ENCODE measurements around the gene CTNNA2. TPM values are rescaled to one million over a fixed set of nuclear protein-coding genes. Genes with fewer than 3 reads are reported as not detected.

Gene CTNNA2
- total RNA-seq, 1 donor from 2014 or later, result 43.5 TPM

DNA sequence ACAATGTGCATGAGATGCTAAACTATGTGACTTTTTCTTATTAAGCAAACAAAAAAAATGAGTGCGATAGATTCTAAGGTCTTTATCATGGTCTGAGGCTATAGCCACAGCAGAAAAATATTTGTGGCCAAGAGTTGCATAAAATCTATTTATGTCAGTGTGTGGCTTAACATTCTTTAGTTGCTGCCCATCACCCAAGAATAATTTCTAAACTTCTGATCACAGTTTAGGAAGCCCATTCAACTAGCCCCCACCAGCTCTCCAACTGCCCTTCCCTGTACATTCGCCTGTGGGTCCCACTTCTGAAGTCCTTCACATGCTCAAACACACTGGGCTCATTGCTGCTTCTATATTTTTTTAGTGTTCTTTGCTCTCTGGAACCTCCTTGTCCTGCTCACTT, 107.1 kb downstream of the CTNNA2 start:
- no peaks in the 10 kb centered on the region for H3K27me3 ChIP-seq
- no peaks in the 10 kb centered on the region for H3K9me3 Mint-ChIP-seq
- no peaks in the 10 kb centered on the region for H3K27me3 Mint-ChIP-seq (ENCODE audit: insufficient read depth, low read depth)
- TF ChIP-seq EZH2 (IDR thresholded peaks at IDR 0.05), result no peak
- TF ChIP-seq, protein P1, sequence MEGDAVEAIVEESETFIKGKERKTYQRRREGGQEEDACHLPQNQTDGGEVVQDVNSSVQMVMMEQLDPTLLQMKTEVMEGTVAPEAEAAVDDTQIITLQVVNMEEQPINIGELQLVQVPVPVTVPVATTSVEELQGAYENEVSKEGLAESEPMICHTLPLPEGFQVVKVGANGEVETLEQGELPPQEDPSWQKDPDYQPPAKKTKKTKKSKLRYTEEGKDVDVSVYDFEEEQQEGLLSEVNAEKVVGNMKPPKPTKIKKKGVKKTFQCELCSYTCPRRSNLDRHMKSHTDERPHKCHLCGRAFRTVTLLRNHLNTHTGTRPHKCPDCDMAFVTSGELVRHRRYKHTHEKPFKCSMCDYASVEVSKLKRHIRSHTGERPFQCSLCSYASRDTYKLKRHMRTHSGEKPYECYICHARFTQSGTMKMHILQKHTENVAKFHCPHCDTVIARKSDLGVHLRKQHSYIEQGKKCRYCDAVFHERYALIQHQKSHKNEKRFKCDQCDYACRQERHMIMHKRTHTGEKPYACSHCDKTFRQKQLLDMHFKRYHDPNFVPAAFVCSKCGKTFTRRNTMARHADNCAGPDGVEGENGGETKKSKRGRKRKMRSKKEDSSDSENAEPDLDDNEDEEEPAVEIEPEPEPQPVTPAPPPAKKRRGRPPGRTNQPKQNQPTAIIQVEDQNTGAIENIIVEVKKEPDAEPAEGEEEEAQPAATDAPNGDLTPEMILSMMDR (IDR thresholded peaks at IDR 0.05), result no peak
- no peak for TF ChIP-seq EZH2phosphoT487 (IDR thresholded peaks at IDR 0.05)
- no peak overlapping the region for H3K4me3 Mint-ChIP-seq
- no peak overlapping the region for H2AFZ ChIP-seq (replicated peaks)
- H3K36me3 ChIP-seq, result no peaks in the 10 kb centered on the region
- no peaks in the 10 kb centered on the region for H3F3A ChIP-seq (ENCODE audit: low read depth)
- no peaks in the 10 kb centered on the region for H3K4me1 Mint-ChIP-seq
- H3K27ac Mint-ChIP-seq, result no peak overlapping the region
- H3K9ac ChIP-seq, result no peak overlapping the region
- no peak for DNase-seq (ENCODE audit: low spot score)
- no peaks in the 10 kb centered on the region for H3K79me2 ChIP-seq (ENCODE audit: low read depth)
- no peaks in the 10 kb centered on the region for H3K4me1 ChIP-seq
- H3K4me2 ChIP-seq, result no peak overlapping the region
- H3K9me3 ChIP-seq (ENCODE audit: low read depth), result no peaks in the 10 kb centered on the region
- H4K20me1 ChIP-seq (ENCODE audit: low read depth), result no peaks in the 10 kb centered on the region
- H3K36me3 Mint-ChIP-seq, result peaks cover 15% of the 10 kb centered on the region
- no peak overlapping the region for H3K27ac ChIP-seq
- H3K4me3 ChIP-seq, result no peak overlapping the region

DNA sequence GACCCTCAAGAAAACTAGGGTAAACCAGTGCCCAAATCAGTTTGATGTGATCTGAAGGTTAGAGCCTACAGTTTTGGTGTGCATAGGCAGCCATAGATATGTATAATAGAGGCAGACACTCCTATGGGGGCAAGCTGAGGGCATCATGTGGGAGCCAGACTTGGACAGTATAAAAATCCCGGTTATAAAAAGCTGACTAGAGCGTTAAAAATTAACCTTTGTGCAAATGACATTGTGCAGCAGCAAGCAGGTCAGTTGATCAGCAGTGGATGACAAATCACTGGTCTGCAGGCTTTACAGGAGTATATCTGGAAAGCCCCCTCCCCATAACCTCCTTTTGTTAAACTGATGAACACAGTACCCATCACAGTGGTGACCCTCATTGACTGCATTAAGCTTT, 107.8 kb downstream of the CTNNA2 start:
- no peak overlapping the region for H3K27ac Mint-ChIP-seq
- H3K4me1 Mint-ChIP-seq, result no peaks in the 10 kb centered on the region
- Histone ChIP-seq H3K9me3 (ENCODE audit: low read depth) (no peaks in the 10 kb centered on the region), H3K27ac (no peak overlapping the region), H3K4me2 (no peak overlapping the region), H4K20me1 (ENCODE audit: low read depth) (no peaks in the 10 kb centered on the region), H3K4me1 (no peaks in the 10 kb centered on the region), H3K79me2 (ENCODE audit: low read depth) (no peaks in the 10 kb centered on the region), H3K4me3 (no peak overlapping the region), H3F3A (ENCODE audit: low read depth) (no peaks in the 10 kb centered on the region), H3K36me3 (no peaks in the 10 kb centered on the region), H2AFZ (replicated peaks) (no peak overlapping the region), H3K9ac (no peak overlapping the region), H3K27me3 (no peaks in the 10 kb centered on the region)
- H3K36me3 Mint-ChIP-seq, result peaks cover 15% of the 10 kb centered on the region
- DNase-seq (ENCODE audit: low spot score), result no peak
- H3K9me3 Mint-ChIP-seq, result no peaks in the 10 kb centered on the region
- H3K4me3 Mint-ChIP-seq, result no peak overlapping the region
- TF ChIP-seq, protein P1 (IDR thresholded peaks at IDR 0.05), result no peak
- TF ChIP-seq EZH2phosphoT487 (IDR thresholded peaks at IDR 0.05), result no peak
- no peak for TF ChIP-seq EZH2 (IDR thresholded peaks at IDR 0.05)
- H3K27me3 Mint-ChIP-seq (ENCODE audit: insufficient read depth, low read depth), result no peaks in the 10 kb centered on the region

DNA sequence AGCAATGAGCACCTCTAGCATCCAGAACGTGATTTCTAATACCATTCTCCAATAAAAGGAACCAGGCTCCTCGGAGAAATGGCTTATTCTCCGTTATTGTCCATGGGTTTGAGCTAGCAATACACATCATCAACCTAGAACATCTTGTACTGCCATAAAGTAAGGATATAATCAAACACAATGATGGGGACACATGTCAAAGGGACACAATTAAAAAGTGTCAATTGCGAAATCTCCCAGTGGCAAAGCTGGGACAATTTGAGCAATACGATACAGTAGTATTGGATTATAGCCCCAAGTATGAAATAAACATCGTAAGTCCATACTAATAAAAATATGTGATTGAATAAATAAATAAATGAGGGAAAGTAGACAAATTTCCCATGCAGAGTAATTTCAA, 108.4 kb downstream of the CTNNA2 start:
- Histone ChIP-seq H3K79me2 (ENCODE audit: low read depth) (no peaks in the 10 kb centered on the region), H3K4me1 (no peaks in the 10 kb centered on the region), H2AFZ (replicated peaks) (no peak overlapping the region), H3K4me2 (no peak overlapping the region), H4K20me1 (ENCODE audit: low read depth) (no peaks in the 10 kb centered on the region), H3K9ac (no peak overlapping the region), H3K9me3 (ENCODE audit: low read depth) (no peaks in the 10 kb centered on the region), H3K27me3 (no peaks in the 10 kb centered on the region), H3F3A (ENCODE audit: low read depth) (no peaks in the 10 kb centered on the region), H3K36me3 (no peaks in the 10 kb centered on the region), H3K4me3 (no peak overlapping the region), H3K27ac (no peak overlapping the region)
- no peaks in the 10 kb centered on the region for H3K9me3 Mint-ChIP-seq
- H3K27me3 Mint-ChIP-seq (ENCODE audit: insufficient read depth, low read depth), result no peaks in the 10 kb centered on the region
- no peak overlapping the region for H3K27ac Mint-ChIP-seq
- no peak for TF ChIP-seq EZH2 (IDR thresholded peaks at IDR 0.05)
- no peak for TF ChIP-seq EZH2phosphoT487 (IDR thresholded peaks at IDR 0.05)
- TF ChIP-seq, protein P1 (IDR thresholded peaks at IDR 0.05), result no peak
- peaks cover 20% of the 10 kb centered on the region for H3K36me3 Mint-ChIP-seq
- no peak overlapping the region for H3K4me3 Mint-ChIP-seq
- DNase-seq (ENCODE audit: low spot score), result no peak
- H3K4me1 Mint-ChIP-seq, result no peaks in the 10 kb centered on the region

Data from neural progenitor cell (in vitro differentiated cells).